Panc1 (cell line): ENCODE data around the gene NFYC.

ENCODE experiments used
- SIN3A ChIP-seq: IDR thresholded peaks from 2 replicates; pipeline ENCODE4 v1.6.1; 2012; ENCODE audit warnings: low read depth, mild to moderate bottlenecking, low read length, moderate library complexity, borderline replicate concordance; ENCODE audit not compliant: insufficient read depth
- TCF7L2 ChIP-seq: IDR thresholded peaks from 2 replicates; pipeline ENCODE4 v1.6.1; 2011; ENCODE audit warnings: mild to moderate bottlenecking, low read depth, low read length, inconsistent platforms
- TF ChIP-seq, protein P1 (sequence below): fragments of 450-650 bp; IDR thresholded peaks from 2 replicates; pipeline ENCODE4 v1.5.1; 2017; ENCODE audit warnings: mild to moderate bottlenecking
- TF ChIP-seq, protein P2 (sequence below), 2 experiments: IDR thresholded peaks; 2 replicates each; pipeline ENCODE4 v1.6.1; 2011 to 2012; ENCODE audit warnings: low read depth in 2 of 2, control low read depth in 1 of 2, low read length in 1 of 2, mild to moderate bottlenecking in 1 of 2, moderate library complexity in 1 of 2; ENCODE audit not compliant: insufficient read depth in 1 of 2

DNA sequence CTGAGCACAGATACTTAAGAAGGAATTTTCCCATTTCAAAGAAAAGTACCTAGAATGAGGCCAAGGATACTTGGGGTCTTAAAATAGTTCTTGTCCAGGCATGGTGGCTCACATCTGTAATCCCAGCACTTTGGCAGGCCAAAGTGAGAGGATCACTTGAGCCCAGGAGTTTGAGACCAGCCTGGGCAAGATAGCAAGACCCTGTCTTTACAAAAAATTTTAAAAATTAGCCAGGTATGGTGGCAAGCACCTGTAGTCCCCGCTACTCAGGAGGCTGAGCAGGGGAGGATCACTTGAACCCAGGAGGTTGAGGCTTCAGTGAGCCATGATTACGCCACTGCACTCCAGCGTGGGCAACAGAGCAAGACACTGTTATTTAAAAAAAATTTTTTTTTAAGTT is 29.0 kb downstream of the NFYC start:
- TF ChIP-seq, protein P1, sequence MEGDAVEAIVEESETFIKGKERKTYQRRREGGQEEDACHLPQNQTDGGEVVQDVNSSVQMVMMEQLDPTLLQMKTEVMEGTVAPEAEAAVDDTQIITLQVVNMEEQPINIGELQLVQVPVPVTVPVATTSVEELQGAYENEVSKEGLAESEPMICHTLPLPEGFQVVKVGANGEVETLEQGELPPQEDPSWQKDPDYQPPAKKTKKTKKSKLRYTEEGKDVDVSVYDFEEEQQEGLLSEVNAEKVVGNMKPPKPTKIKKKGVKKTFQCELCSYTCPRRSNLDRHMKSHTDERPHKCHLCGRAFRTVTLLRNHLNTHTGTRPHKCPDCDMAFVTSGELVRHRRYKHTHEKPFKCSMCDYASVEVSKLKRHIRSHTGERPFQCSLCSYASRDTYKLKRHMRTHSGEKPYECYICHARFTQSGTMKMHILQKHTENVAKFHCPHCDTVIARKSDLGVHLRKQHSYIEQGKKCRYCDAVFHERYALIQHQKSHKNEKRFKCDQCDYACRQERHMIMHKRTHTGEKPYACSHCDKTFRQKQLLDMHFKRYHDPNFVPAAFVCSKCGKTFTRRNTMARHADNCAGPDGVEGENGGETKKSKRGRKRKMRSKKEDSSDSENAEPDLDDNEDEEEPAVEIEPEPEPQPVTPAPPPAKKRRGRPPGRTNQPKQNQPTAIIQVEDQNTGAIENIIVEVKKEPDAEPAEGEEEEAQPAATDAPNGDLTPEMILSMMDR, result no peak
- TF ChIP-seq TCF7L2, result no peak
- TF ChIP-seq, protein P2, sequence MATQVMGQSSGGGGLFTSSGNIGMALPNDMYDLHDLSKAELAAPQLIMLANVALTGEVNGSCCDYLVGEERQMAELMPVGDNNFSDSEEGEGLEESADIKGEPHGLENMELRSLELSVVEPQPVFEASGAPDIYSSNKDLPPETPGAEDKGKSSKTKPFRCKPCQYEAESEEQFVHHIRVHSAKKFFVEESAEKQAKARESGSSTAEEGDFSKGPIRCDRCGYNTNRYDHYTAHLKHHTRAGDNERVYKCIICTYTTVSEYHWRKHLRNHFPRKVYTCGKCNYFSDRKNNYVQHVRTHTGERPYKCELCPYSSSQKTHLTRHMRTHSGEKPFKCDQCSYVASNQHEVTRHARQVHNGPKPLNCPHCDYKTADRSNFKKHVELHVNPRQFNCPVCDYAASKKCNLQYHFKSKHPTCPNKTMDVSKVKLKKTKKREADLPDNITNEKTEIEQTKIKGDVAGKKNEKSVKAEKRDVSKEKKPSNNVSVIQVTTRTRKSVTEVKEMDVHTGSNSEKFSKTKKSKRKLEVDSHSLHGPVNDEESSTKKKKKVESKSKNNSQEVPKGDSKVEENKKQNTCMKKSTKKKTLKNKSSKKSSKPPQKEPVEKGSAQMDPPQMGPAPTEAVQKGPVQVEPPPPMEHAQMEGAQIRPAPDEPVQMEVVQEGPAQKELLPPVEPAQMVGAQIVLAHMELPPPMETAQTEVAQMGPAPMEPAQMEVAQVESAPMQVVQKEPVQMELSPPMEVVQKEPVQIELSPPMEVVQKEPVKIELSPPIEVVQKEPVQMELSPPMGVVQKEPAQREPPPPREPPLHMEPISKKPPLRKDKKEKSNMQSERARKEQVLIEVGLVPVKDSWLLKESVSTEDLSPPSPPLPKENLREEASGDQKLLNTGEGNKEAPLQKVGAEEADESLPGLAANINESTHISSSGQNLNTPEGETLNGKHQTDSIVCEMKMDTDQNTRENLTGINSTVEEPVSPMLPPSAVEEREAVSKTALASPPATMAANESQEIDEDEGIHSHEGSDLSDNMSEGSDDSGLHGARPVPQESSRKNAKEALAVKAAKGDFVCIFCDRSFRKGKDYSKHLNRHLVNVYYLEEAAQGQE (IDR thresholded peaks at IDR 0.05; ENCODE audit: insufficient read depth in 1 of 2, low read depth in 2 of 2, low read length in 1 of 2), result no peak
- TF ChIP-seq SIN3A, result no peak
